ENCODE data around the gene PRM3. TPM values are rescaled to one million over a fixed set of nuclear protein-coding genes. Genes with fewer than 3 reads are reported as not detected.
A peak's percentile ranks its signal among the peaks of the same experiment; 100 is the strongest.
"Not testable (repeated sequence)": the region's sequence is repeated elsewhere in the genome, so short reads cannot be mapped to it uniquely, and the experiment has no call there.

Gene PRM3
- total RNA-seq, 1 donor from 2014 or later, result not detected

DNA sequence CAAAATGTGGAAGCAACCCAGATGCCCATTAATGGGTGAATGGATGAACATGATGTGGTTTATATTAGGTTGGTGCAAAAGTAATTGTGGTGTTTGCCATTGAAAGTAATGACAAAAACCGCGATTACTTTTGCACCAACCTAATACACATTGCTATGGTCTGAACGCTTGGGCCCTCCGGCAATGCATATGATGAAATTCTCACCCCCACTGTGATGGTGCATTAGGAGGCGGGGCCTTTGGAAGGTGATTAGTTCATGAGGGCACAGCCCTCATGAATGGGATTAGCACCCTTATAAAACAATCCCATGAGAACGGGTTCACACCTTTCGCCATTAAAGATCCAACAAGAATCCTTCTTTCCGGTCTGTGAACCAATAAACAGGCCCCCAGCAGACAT lies 33.0 kb upstream of the PRM3 start:
- no peak for DNase-seq (ENCODE audit: low read depth)

- DNase-seq (ENCODE audit: low read depth), result no peak
Measured at GRCh38 chr16:11303405-11304138, 30.1 kb upstream of the PRM3 start.

- no peak for DNase-seq (ENCODE audit: low read depth)
Measured at GRCh38 chr16:11302977-11303376, 29.5 kb upstream of the PRM3 start.

GRCh38 chr16:11301645-11302501 lies 28.4 kb upstream of the PRM3 start:
- peak; percentile 60 for DNase-seq (ENCODE audit: low read depth)

DNA sequence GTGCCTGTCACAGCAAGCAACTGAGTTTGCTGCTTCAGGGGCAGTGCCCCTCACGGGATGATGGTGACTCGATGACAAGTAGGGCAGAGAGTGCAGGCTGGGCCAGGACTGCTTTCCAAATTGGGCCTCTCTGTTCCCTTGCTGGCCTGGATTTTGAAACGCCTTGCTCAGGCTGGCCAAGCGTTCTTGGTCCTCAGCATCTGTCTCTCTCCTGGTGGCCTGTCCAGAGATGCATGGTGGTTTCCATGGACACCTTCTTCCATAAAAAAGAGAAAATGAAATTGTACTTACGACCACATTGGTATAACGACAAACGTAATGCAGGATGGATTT lies 27.1 kb upstream of the PRM3 start:
- DNase-seq (ENCODE audit: low read depth), result no peak

- no peak for DNase-seq (ENCODE audit: low read depth)
Measured at GRCh38 chr16:11299865-11300559, 26.6 kb upstream of the PRM3 start.

DNA sequence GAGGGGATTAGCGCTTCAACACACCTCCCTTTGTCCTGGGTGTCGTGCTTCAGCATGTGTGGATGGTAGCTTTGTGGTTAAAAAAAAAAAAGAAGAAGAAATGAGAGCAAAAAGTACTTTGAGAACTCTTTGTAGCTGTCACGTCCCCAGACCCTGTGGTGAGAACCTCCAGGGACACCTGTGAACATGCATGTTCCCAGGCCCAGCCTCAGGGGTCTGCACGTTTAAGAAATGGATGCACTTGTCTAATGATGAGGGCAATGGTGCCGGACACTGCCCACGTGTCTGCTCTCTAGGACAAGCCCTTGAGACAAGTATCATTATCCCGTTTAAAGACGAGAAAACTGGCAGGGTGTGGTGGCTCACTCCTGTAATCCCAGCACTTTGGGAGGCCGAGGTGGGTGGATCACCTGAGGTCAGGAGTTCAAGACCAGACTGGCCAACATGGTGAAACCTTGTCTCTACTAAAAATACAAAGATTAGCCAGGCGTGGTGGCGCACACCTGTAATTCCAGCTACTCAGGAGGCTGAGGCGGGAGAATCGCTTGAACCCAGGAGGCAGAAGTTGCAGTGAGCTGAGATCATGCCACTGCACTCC lies 25.6 kb upstream of the PRM3 start:
- DNase-seq (ENCODE audit: low read depth), result not testable (repeated sequence)

GRCh38 chr16:11298143-11298900 lies 24.9 kb upstream of the PRM3 start:
- DNase-seq (ENCODE audit: low read depth), result no peak

DNA sequence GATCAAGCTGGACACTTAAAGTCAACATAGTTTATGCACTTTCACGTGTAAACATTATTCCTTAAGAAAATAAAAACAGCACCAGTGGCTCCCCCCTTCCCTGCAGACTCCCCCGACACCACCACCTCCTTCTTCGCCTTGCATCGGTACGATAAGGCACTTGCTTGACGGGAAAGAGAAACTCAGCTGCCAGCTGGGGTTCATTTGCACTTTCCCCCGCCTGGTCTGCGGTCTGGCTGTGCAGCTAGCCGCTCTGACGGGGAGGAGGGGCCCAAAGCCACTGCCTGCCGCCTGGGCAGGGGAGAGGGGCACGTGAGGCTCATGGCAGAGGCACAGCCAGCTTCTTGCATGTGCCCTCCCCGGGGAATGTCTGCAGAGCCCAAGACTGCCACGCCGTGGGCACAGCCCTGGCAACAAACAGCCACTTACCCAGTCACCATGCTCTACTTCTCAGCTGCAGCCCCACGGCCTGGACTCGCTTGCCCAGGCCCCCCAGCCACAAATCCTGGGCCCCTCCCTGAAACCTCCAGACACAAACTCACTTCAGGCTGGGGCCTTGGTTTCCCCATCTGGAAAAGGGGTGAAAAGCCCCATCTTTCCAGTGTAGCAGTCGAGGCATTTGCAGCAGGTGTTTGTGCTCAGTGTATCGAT lies 24.2 kb upstream of the PRM3 start:
- peak; percentile 63 for DNase-seq (ENCODE audit: low read depth)

GRCh38 chr16:11296706-11297491 lies 23.5 kb upstream of the PRM3 start:
- no peak for DNase-seq (ENCODE audit: low read depth)

DNA sequence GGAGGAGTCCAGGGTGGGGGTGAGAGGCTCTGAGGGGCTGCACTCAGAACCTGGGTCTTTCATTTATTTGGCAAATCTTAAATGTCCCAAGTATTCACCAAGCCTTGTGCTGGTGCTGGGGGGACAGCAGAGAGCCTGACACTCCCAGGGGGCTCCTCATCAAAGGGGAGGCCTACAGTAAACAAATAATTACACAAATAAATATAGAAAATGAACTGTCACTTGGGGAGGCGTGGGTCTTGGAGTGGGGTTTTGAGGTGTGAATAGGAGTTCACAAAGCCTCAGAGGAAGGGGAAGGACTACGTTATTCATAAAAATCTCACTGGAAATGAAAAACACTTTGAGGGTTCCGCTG lies 22.9 kb upstream of the PRM3 start:
- DNase-seq (ENCODE audit: low read depth), result no peak

GRCh38 chr16:11295672-11296071 lies 22.2 kb upstream of the PRM3 start:
- DNase-seq (ENCODE audit: low read depth), result no peak

DNA sequence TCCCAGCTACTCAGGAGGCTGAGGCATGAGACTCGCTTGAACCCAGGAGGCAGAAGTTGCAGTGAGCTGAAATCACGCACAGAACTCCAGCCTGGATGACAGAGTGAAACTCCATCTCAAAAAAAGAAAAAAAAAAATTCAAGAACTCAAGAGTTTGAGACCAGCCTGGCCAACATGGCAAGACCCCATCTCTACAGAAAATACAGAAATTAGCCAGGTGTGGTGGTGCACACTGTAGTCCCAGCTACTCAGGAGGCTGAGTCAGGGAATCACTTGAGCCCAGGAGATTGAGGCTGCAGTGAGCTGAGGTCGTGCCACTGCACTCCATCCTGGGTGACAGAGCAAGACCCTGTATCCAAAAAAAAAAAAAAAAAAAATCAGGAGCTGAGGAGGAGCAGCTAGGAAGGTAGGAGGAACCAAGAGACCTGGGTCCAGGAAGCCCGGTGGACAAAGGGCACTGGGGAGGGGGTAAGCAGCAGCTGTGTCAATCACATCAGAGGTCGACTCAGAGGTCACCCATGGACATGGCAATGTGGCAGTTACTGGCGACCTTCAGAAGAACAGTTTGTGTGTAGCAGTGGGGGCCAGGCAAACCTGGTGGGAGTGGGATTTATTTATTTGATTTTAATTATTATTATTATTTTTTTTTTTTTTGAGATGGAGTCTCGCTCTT lies 18.8 kb upstream of the PRM3 start:
- no peak for DNase-seq (ENCODE audit: low read depth)

DNA sequence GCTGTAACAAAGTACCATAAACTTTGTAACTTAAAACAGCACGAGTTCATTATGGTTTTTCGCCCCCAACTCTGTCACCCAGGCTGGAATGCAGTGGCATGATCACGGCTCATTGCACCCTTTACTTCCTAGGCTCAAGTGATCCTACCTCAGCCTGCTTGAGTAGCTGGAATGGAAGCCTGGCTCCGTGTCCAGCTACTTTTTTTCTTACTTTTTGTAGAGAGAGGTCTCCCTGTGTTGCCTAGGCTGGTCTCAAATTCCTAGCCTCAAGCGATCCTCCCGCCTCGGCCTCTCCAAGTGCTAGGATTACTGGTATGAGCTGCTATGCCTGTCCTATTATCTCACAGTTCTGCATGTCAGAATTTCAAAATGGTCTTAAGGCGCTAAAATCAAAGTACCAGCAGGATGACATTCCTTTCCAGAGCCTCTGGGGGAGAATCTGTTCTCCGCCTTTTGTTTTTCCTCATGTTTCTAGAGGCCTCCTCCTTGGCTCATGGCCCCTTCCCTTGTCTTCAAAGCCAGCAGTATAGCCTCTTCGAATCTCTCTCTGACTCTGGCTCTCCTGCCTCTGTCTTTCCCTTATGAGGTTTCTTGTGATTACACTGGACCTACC lies 17.8 kb upstream of the PRM3 start:
- no peak for DNase-seq (ENCODE audit: low read depth)

- DNase-seq (ENCODE audit: low read depth), result no peak
Measured at GRCh38 chr16:11290102-11290893, 16.9 kb upstream of the PRM3 start.

DNA sequence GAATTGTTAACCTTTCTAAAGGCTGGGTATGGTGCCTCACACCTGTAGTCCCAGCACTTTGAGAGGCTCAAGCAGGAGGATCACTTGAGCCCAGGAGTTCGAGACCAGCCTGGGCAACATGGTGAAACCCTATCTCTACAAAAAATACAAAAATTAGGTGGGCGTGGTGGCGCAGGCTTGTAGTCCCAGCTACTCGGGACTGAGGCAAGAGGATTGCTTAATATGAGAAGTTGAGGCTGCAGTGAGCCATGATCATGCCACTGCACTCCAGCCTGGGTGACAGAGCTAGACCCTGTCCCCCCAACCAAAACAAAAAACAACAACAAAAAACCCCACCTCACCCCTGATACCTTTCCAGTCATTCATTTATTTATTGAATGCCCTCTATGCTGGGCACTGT lies 16.3 kb upstream of the PRM3 start:
- DNase-seq (ENCODE audit: low read depth), result not testable (repeated sequence)

DNA sequence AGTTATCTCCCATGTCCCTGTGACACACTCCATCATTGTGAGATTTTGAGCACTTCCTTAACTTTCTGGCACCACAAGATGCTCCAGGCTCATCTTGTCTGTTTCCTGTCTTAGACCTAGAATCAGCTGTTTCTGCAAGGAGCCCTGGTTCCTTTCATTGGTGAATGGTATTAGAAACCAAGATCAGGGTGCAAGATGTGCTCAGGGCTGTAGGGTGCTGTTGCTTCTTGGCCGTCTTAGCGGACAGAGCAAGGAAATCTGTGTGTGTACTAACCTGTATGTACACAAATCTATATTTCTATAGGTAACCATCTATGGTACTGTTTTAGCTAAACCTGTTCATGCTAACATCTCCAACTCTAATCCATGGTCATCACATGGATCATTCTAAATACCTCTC lies 15.8 kb upstream of the PRM3 start:
- no peak for DNase-seq (ENCODE audit: low read depth)

DNA sequence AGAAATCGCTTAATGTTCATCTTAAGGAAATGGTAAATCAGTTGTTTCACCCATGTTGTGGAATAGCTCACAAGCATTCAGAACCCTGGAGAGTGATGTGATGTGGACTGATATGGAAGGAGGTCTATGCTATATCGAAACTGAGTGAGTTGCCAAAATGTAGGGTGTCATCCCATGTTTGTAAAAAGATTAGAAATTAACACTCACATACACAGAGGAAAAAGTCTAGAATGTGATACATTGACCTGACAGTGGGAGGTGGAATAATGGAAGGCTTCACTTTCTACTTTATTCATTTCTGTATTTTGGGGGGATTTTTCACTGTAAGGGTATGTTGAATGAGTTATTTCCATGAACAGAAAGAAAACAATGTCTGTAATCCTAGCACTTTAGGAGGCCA lies 12.4 kb upstream of the PRM3 start:
- DNase-seq (ENCODE audit: low read depth), result no peak

Data from myocyte (in vitro differentiated cells).